Bronchial epithelial cell (primary cell): Measurements from ENCODE around the gene NPPA. TPM values are rescaled to one million over a fixed set of nuclear protein-coding genes. Genes with fewer than 3 reads are reported as not detected.

Experiments
- DNase-seq: peaks from one replicate; pipeline ENCODE4 v3.0.0-alpha.2; 2010; ENCODE audit warnings: low read depth
- FAIRE-seq: peaks from 2 replicates; lab custom pipeline; 2011; peaks lifted over from hg19 to GRCh38; lab: Jason Lieb, UNC
- H3K27me3 ChIP-seq: 2 replicates; pipeline ENCODE4 v1.5.1; 2011; ENCODE audit warnings: low read length; ENCODE audit not compliant: control insufficient read depth, insufficient read depth
- H3K36me3 ChIP-seq: 2 replicates; pipeline ENCODE4 v1.5.1; 2011; ENCODE audit warnings: low read length; ENCODE audit not compliant: control insufficient read depth, insufficient read depth
- H3K4me3 ChIP-seq: 2 replicates; pipeline ENCODE4 v1.5.1; 2011; ENCODE audit warnings: mild to moderate bottlenecking, low read depth, low read length, control low read depth
- total RNA-seq: library from RNA; depleted of rRNA; stranded (reverse); fragments of >200 nt; gene quantifications from 2 replicates; pipeline ENCODE4 v1.2.1, GENCODE V29; 2014
- TF ChIP-seq, protein P1 (sequence below): IDR thresholded peaks from 2 replicates; pipeline ENCODE4 v1.5.1; 2011; ENCODE audit warnings: mild to moderate bottlenecking, moderate library complexity, low read length, control low read depth, inconsistent platforms; ENCODE audit not compliant: insufficient read depth, severe bottlenecking

NPPA gene
- total RNA-seq, 1 donor from 2014 or later, result not detected

DNA sequence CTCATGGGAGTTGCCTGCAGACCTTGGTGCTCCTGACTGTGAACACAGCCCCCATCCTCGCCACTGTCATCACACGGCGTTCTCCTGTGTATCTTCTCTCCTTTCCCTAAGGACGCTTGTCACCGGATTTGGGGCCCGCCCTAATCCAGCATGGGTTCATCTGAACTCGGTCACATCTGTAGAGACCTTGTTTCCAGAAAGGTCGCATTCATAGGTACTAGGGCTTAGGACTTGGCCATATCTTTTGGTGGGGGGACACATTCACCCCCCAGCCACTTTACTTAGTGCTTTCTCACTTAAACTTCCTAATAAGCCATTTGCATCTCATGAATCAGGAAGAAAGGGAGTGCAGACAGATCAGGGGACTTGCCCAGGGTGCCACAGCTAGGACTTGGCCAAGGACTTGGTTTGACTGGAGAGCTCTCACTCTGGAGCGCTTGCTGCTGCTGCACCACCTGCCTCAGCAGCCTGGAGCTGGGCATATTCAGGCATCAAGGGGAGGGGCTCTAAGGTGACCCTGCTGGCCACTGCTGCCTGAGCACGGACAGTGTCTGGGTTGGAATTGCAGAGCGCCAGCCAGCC is 9.7 kb downstream of the NPPA start:
- FAIRE-seq, result no peak
- TF ChIP-seq, protein P1, sequence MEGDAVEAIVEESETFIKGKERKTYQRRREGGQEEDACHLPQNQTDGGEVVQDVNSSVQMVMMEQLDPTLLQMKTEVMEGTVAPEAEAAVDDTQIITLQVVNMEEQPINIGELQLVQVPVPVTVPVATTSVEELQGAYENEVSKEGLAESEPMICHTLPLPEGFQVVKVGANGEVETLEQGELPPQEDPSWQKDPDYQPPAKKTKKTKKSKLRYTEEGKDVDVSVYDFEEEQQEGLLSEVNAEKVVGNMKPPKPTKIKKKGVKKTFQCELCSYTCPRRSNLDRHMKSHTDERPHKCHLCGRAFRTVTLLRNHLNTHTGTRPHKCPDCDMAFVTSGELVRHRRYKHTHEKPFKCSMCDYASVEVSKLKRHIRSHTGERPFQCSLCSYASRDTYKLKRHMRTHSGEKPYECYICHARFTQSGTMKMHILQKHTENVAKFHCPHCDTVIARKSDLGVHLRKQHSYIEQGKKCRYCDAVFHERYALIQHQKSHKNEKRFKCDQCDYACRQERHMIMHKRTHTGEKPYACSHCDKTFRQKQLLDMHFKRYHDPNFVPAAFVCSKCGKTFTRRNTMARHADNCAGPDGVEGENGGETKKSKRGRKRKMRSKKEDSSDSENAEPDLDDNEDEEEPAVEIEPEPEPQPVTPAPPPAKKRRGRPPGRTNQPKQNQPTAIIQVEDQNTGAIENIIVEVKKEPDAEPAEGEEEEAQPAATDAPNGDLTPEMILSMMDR, result no peak
- Histone ChIP-seq H3K4me3 (no peak overlapping the region), H3K36me3 (peaks cover 40% of the 10 kb centered on the region), H3K27me3 (no peaks in the 10 kb centered on the region)
- no peak for DNase-seq

DNA sequence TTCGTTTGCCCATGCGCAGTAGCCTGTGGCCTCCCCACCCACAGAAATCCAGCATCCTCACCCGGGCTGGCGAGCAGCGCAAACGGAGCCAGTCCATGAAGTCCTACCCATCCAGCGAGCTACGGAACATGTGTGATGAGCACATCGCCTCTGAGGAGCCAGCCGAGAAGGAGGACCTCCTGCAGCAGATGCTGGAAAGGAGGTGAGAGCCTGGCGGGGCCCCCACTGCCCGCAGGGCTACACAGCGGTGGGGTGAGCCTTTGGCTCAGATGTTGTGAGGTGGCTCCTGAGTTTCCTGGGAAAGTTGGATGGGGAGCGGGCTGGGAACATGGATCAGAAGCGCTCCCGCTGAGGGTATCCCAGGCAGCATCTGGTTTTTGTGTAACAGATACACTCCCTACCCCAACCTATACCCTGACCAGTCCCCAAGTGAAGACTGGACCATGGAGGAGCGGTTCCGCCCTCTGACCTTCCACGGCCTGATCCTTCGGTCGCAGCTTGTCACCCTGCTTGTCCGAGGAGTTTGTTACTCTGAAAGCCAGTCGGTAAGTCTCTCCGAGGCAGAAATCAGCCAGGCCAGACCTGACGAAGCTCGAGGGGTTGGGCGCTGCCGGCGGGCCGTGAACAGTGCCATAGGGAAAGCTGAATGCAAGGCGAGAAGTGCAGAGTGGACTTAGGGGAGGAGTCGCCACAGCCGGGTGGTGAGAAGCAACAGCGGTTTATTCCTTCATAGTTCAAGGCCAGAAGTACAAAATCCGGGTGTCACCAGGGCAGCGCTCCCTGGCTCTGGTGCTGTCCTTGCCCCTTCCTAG is 10.4 kb downstream of the NPPA start:
- peaks cover 42% of the 10 kb centered on the region for H3K36me3 ChIP-seq
- no peak for FAIRE-seq
- TF ChIP-seq, protein P1, result no peak

DNA sequence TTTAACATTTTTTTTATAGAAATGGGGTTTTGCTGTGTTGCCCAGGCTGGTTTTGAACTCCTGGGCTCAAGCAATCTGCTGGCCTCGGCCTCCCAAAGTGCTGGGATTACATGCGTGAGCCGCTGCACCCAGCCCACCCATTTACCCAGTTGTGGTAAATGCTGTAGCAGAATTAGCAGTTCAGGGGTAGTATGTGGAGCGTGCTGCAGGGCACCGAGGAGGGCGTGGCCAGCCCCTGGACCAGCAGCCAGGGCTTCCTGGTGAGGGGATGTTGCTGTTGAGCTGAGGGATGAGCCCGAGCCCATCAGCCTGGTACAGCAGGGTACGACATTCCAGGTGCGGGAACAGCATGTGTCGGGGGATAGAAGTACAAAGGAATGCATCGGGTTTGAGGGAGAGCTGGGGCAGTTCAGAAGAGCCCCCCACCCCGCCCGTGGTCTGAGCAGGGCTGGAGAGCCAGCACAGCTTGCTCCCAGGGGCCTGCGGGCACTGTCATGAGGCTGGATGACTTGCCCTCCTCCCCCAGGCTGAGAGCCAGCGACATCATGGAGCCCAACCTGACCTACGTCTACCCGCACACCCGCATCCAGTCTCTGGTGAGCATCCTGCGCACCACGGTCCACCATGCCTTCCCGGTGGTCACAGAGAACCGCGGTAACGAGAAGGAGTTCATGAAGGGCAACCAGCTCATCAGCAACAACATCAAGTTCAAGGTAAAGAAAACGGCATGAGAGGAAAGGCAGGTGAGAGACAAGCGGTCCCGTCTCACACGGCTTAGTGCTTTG is 11.9 kb downstream of the NPPA start:
- H3K27me3 ChIP-seq, result no peaks in the 10 kb centered on the region
- TF ChIP-seq, protein P1, result no peak
- peaks cover 36% of the 10 kb centered on the region for H3K36me3 ChIP-seq
- peak; percentile 79 for FAIRE-seq
- H3K4me3 ChIP-seq, result no peak overlapping the region
- DNase-seq, result no peak

More for the DNA sequence above, 10.4 kb downstream of the NPPA start:
- no peak for DNase-seq
- no peaks in the 10 kb centered on the region for H3K27me3 ChIP-seq
- no peak overlapping the region for H3K4me3 ChIP-seq

DNA sequence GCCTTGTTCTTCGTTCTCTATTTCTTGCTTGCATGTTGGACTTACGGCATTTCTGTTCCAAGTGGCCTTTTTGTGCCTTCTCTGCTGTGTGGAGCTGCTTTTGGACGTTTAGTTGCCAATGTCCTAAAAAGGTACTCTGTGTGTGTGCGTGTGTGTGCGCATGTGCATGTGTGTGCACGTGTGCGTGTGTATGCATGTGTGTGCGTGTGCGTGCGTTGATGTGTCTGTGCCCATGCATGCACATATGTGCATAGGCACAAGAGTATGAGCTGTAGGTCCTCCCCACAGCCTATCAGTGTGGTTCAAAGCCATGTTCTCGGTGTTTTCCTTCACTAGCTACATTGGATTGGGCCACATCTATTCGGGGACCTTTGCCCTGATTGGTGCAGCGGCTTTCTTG is 13.7 kb downstream of the NPPA start:
- TF ChIP-seq, protein P1, result no peak
- Histone ChIP-seq H3K27me3 (no peaks in the 10 kb centered on the region), H3K36me3 (peaks cover 35% of the 10 kb centered on the region), H3K4me3 (no peak overlapping the region)
- FAIRE-seq (peak; percentile 98), DNase-seq (no peak)

DNA sequence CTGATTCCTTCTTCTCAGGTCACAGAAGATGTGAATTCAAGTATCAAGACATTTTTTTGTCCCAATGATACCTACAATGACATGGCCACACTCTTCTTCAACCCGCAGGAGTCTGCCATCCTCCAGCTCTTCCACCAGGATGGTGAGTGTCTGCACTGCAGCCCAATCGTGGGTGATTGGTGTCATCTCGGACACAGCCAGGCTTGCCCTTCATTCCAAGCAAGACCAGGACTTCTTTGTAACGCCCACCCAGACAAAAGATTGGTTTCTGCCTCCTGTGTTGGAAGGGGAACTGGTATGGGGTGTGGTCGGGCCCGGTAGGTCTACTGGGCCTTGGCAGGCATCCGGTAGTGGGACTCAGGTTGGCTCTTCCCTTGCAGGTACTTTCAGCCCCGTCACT is 14.1 kb downstream of the NPPA start:
- Histone ChIP-seq H3K4me3 (no peak overlapping the region), H3K27me3 (no peaks in the 10 kb centered on the region), H3K36me3 (peaks cover 35% of the 10 kb centered on the region)
- DNase-seq (no peak), FAIRE-seq (no peak)
- TF ChIP-seq, protein P1, result no peak
